A549 (cell line): ENCODE results near the gene NENF.

Source experiments
- CHD2 ChIP-seq: fragments of 150-350 bp; IDR thresholded peaks from 2 replicates; pipeline ENCODE4 v1.6.1; 2014; ENCODE audit warnings: low read length; ENCODE audit not compliant: partially characterized antibody
- MAFK ChIP-seq: fragments of 450-650 bp; IDR thresholded peaks from 2 replicates; pipeline ENCODE4 v1.6.1; 2014; ENCODE audit not compliant: partially characterized antibody
- MYC ChIP-seq: IDR thresholded peaks from 2 replicates; pipeline ENCODE4 v1.6.1; 2012; ENCODE audit warnings: mild to moderate bottlenecking, inconsistent platforms, low read length, improper control_type of control experiment, borderline replicate concordance
- RNF2 ChIP-seq: fragments of 200-600 bp; sonication (generic); IDR thresholded peaks from 2 replicates; pipeline ENCODE4 v1.6.1; 2016; ENCODE audit warnings: low read depth, mild to moderate bottlenecking, antibody characterized with exemption, moderate library complexity, borderline replicate concordance
- SREBF2 ChIP-seq: fragments of 450-650 bp; IDR thresholded peaks from 2 replicates; pipeline ENCODE4 v1.6.1; 2014; ENCODE audit warnings: mild to moderate bottlenecking, moderate library complexity
- TF ChIP-seq, protein P1 (sequence below): fragments of >200 bp; sonication (Bioruptor Twin); formaldehyde crosslinking; IDR thresholded peaks from 3 replicates; pipeline ENCODE4 v1.5.1; 2016
- TF ChIP-seq, protein P2 (sequence below): IDR thresholded peaks from 2 replicates; pipeline ENCODE4 v1.6.1; 2012
- TF ChIP-seq, protein P3 (sequence below): IDR thresholded peaks from 2 replicates; pipeline ENCODE4 v1.6.1; 2012
- TF ChIP-seq, protein P4 (sequence below): fragments of 250-450 bp; sonication (Bioruptor Pico); IDR thresholded peaks from 2 replicates; pipeline ENCODE4 v1.5.0; 2021; ENCODE audit warnings: mild to moderate bottlenecking, moderate library complexity, borderline replicate concordance

DNA sequence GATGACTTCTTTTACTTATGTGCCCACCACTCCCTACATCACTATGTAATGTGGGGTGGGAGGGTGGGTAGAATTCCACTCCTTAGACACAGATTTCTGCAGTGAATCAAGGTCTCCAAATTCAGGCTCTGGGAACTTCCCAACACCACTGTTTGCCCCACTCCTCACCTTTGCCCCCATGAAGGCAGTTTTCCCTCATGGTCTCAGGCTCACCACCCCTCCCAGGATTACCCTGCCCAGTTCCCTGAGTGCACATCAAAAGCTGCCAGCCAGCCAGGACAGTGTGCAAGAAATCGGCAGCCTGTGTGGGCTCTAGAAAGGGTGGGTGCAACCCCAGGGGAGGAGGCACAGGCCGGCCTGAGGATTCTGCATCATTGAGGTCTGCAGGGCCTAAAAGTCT is 14.8 kb downstream of the NENF start:
- TF ChIP-seq, protein P1, sequence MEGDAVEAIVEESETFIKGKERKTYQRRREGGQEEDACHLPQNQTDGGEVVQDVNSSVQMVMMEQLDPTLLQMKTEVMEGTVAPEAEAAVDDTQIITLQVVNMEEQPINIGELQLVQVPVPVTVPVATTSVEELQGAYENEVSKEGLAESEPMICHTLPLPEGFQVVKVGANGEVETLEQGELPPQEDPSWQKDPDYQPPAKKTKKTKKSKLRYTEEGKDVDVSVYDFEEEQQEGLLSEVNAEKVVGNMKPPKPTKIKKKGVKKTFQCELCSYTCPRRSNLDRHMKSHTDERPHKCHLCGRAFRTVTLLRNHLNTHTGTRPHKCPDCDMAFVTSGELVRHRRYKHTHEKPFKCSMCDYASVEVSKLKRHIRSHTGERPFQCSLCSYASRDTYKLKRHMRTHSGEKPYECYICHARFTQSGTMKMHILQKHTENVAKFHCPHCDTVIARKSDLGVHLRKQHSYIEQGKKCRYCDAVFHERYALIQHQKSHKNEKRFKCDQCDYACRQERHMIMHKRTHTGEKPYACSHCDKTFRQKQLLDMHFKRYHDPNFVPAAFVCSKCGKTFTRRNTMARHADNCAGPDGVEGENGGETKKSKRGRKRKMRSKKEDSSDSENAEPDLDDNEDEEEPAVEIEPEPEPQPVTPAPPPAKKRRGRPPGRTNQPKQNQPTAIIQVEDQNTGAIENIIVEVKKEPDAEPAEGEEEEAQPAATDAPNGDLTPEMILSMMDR: no peak
- TF ChIP-seq, protein P2, sequence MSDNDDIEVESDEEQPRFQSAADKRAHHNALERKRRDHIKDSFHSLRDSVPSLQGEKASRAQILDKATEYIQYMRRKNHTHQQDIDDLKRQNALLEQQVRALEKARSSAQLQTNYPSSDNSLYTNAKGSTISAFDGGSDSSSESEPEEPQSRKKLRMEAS: no peak
- no peak for TF ChIP-seq RNF2
- TF ChIP-seq SREBF2: no peak
- TF ChIP-seq MYC: no peak
- TF ChIP-seq CHD2: no peak
- TF ChIP-seq, protein P3, sequence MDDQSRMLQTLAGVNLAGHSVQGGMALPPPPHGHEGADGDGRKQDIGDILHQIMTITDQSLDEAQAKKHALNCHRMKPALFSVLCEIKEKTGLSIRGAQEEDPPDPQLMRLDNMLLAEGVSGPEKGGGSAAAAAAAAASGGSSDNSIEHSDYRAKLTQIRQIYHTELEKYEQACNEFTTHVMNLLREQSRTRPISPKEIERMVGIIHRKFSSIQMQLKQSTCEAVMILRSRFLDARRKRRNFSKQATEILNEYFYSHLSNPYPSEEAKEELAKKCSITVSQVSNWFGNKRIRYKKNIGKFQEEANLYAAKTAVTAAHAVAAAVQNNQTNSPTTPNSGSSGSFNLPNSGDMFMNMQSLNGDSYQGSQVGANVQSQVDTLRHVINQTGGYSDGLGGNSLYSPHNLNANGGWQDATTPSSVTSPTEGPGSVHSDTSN: no peak
- TF ChIP-seq, protein P4, sequence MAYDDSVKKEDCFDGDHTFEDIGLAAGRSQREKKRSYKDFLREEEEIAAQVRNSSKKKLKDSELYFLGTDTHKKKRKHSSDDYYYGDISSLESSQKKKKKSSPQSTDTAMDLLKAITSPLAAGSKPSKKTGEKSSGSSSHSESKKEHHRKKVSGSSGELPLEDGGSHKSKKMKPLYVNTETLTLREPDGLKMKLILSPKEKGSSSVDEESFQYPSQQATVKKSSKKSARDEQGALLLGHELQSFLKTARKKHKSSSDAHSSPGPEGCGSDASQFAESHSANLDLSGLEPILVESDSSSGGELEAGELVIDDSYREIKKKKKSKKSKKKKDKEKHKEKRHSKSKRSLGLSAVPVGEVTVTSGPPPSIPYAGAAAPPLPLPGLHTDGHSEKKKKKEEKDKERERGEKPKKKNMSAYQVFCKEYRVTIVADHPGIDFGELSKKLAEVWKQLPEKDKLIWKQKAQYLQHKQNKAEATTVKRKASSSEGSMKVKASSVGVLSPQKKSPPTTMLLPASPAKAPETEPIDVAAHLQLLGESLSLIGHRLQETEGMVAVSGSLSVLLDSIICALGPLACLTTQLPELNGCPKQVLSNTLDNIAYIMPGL (CRISPR knock-in tag): no peak
- no peak for TF ChIP-seq MAFK
